ENCODE measurements around the gene SDK1.

Gene SDK1

GRCh38 chr7:4001742-4002141 lies 700.7 kb downstream of the SDK1 start:
- DNase-seq: no peak

- DNase-seq: peak; percentile 73
Measured at GRCh38 chr7:4003503-4003902, 702.5 kb downstream of the SDK1 start.

- peak; percentile 79 for DNase-seq
Measured at GRCh38 chr7:4006687-4007086, 705.6 kb downstream of the SDK1 start.

- no peak for DNase-seq
Measured at GRCh38 chr7:4009211-4010060, 708.4 kb downstream of the SDK1 start.

GRCh38 chr7:4010061-4010605 lies 709.1 kb downstream of the SDK1 start:
- DNase-seq: no peak

GRCh38 chr7:4010923-4011656 lies 710.0 kb downstream of the SDK1 start:
- peak; percentile 46 for DNase-seq

GRCh38 chr7:4013793-4014192 lies 712.7 kb downstream of the SDK1 start:
- peak; percentile 36 for DNase-seq

- no peak for DNase-seq
Measured at GRCh38 chr7:4014346-4015050, 713.4 kb downstream of the SDK1 start.

GRCh38 chr7:4015371-4015770 lies 714.3 kb downstream of the SDK1 start:
- DNase-seq: no peak

GRCh38 chr7:4015996-4016395 lies 714.9 kb downstream of the SDK1 start:
- no peak for DNase-seq

GRCh38 chr7:4017081-4017480 lies 716.0 kb downstream of the SDK1 start:
- peak; percentile 40 for DNase-seq

GRCh38 chr7:4017785-4018184 lies 716.7 kb downstream of the SDK1 start:
- DNase-seq: peak; percentile 8

- DNase-seq: peak; percentile 9
Measured at GRCh38 chr7:4018601-4019316, 717.7 kb downstream of the SDK1 start.

- DNase-seq: peak; percentile 40
Measured at GRCh38 chr7:4020086-4020485, 719.0 kb downstream of the SDK1 start.

GRCh38 chr7:4021413-4021812 lies 720.4 kb downstream of the SDK1 start:
- no peak for DNase-seq

- peak; percentile 36 for DNase-seq
Measured at GRCh38 chr7:4022265-4022664, 721.2 kb downstream of the SDK1 start.

- peak; percentile 1 for DNase-seq
Measured at GRCh38 chr7:4023502-4023901, 722.5 kb downstream of the SDK1 start.

- DNase-seq: no peak
Measured at GRCh38 chr7:4024133-4024532, 723.1 kb downstream of the SDK1 start.

- DNase-seq: peak; percentile 12
Measured at GRCh38 chr7:4024806-4025205, 723.8 kb downstream of the SDK1 start.

- peak; percentile 27 for DNase-seq
Measured at GRCh38 chr7:4025210-4025609, 724.2 kb downstream of the SDK1 start.

GRCh38 chr7:4025694-4026615 lies 724.9 kb downstream of the SDK1 start:
- peak; percentile 62 for DNase-seq

All from islet precursor cell (in vitro differentiated cells).